RKO (cell line): Measurements from ENCODE around the gene RUNX1.

Source experiments
- DNase-seq: peaks from one replicate; pipeline ENCODE4 v3.0.0-alpha.2; 2016; ENCODE audit warnings: low spot score

RUNX1 gene

DNA sequence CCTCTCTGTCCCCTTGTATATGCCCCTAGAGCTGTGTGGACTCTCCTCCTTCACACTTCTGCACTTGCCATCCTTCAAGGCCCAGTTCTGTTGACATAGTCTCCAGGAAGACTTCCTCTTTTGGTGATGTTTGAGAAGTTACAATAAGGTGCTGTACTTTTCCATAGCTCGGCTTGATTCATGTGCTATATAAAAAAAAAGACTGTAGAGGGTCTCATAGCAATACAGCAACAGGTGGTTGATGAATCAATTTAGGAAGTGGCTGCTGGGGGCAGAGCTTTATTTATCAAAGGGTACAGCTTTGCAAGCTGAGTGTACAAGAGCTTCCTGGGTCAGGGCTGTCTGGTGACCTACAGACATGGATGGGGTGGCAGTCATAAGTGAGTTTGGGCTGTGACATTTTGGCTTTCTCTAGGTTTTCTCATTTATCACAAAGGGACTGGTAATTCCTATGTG lies 102.7 kb downstream of the RUNX1 start:
- DNase-seq = no peak

DNA sequence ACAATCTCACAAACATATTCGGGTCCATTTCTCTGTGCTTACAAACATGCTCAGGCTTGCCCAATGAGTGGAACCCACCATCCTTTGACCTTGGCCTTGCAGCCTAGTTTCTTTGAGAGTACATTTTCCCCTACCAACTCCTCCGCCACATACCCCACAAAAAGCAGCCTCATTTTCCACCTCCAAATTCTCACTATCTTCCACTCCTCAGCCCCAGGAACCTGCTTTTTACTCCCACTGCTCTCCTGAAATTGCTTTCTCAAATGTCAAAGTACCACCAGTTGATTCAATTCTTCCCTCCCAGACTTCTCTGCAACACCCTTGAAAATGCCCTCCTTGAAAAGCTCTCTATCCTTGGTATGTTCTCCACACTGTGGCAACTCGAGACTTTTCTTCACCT lies 103.8 kb downstream of the RUNX1 start:
- DNase-seq = no peak

DNA sequence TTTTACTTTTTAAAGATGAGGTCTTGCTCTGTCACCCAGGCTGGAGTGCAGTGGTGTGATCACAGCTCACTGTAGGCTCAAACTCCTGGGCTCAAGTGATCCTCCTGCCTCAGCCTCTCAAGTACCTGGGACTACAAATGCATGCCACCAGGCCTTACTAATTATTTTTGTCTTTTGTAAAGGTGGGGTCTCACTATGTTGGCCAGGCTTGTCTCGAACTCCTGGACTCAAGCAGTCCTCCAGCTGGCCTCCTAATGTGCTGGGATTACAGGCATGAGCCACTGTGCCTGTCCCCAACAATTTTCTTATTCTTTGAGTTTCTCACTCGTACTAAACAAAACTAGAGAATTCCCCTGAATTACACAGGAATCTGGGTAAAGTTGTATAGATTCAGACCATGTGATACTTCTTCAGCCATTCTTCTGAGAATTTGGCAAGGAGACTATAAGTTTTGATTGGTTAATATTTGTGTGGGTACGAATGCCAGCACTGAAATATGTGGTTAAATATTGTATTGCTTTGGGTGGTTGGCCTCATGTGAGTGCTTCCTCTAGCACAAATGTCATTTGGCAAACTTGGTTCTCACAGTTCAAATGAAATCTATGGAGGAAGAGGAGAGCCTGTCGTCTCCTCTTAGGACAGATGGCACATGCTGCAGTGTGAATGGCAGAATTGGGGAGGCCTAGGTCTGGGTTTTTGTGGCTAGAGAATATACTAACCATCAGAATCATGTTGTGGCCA lies 104.9 kb downstream of the RUNX1 start:
- no peak for DNase-seq

DNA sequence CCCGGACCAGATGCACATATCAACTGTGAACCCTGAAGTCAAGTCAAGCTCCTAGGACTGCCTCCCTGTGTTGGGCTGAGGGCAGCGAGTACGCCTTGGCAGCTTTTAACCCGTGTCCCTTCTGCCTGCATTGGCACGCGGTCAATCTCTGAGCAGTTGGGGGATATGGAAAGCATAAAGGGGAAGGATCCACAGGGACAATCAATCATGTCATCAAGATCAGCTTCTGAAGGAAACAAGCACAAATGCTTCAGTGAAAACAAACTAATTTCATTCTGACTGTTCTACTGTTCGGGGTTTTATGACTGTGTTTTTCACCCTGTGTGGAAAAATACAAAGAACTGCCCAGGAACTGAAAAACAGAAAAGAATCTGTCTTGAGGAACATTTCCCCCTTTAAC lies 106.2 kb downstream of the RUNX1 start:
- DNase-seq = no peak

DNA sequence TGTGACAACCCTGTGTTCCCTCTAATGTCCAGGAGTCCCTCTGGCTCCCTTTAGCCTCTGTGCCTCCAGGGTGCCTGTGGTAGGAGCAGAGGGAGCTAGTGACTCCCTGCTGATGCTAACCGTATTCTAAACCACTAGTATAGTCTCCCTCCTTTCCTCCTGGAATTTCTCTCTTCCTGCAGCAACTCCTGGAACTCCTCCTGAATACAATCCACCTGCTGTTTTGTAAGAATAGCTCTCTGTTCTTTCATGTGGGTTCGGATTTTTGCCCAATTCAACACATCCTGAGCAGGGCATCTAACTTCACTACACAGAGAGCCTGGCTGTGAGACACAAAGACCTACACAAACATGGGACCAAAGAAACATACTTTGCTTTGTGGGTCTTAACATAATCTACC lies 107.9 kb downstream of the RUNX1 start:
- no peak for DNase-seq

DNA sequence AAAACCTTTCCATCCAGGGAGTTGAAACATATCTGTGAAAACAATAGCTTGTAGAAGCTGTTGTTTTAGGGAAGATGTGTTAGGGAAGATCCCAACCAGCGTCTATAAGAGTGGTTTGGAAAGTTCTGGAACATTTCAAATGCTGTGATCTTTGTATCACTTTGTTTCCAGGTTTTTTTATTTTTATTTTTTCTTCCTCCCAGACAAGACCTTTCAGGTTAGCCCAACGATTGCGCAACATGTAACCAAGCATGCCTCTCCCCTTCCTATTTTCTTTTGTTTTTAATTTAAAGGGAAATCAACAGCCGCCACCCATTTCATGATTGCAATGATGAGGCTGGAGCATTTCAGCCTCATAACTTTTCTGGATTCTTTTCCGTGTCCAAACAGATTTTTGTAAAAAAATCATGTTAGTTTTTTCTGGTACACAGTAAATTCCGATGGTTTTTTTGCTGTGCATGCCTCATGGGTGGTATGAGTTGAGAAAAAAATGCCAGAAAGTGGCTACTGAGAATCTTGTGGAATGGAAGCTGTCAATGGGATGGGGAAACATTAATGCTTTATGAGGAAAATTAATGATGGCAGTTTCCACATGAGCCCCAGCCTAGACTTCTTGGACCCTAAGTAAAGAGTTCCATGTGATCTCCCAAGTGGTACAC lies 109.3 kb downstream of the RUNX1 start:
- DNase-seq = no peak

DNA sequence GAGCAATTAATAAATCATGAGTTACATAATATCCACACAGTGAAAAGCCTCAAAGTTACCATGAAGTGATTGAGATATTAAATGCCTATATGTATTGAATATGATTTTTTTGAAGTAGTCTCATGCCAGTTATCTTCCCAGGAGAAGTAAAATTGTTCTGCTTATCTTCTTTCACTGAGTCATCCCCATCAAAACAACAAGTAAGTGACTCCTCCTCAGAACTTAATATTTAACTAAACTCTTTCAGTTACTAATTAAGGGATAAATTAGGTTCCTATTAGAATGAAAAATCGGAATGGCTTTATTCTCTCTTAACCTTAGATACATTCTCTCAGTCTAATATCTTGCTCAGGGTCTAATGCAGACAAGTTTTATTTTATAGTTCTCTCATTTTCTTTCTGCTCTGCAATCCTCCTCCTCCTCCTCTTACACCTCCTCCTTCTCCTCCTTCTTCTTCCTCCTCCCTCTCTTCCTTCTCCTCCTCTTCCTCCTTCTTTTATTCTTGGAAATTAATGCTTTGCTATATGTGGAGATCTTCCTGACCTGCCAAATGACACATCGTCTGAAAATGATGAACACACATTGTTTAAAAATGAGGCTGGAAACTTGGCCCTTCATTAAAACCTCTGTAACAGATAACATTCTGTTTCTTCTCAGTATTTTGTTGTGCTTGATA lies 110.9 kb downstream of the RUNX1 start:
- DNase-seq = no peak

DNA sequence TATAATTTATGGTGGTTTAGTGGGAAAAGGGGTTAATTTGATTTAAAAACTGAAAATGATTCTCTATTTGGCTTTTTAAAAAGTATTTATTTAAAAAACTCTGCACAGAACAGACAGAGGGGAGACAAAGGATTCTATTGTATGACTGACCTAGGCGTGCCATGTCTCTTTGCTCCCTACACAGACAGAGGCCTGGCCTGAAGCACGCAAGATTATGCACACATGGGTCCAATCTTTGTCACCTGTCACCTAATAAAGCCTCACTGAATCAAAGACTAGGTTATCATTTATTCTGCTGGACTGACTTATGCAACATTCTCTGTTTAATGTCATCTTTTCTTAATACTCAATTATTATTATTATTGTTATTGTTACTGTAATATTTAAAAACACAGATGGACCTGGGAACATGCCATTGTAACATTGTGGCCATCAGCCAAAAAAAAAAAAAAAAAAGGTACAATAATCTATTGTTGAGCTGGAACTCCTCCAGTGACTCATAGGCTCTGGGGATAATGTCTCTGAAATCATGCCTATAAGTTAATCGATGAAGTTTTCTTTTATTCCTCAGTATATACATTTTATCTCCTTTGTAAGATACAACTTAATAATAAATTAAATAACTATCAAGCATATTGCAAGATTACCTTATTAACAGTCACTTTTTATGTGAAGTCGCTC lies 112.1 kb downstream of the RUNX1 start:
- DNase-seq = no peak

DNA sequence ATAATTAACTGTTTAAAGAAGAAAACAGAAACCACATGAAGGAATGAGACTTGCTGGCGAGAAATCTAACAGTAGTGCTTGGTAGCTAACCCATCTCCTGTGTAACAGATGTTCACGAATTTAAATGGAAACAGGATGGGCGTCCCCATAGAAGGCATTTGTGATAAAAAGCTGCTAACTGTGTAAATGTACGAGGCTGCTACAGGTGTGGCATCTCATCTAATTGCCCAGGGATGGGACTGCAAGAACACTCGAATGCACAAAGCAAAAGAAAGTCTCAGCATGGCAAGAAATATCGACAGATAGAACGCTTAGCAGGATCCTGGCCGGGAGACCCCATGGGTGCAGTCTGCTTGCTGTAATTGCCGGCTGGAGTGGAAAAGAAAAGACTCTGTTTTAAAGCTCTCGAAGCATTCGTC lies 112.7 kb downstream of the RUNX1 start:
- DNase-seq = no peak

DNA sequence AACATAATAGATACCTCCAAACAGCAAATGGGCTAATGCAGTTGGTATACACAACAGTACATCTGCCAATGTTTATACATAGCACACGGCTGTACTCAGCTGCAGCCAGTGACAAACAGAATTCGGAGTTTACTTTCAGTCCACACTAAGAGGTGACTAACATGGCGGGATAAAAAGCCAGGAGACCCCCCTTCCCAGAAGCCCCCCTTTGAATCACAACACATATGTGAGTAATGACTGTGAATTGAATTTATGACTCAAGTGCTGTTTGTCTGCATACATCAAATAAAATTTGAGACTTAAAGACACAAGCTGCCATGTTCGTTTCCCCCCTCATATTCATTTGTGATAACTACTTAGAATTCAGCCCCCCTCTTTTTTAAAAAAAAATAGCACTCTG lies 113.2 kb downstream of the RUNX1 start:
- no peak for DNase-seq

DNA sequence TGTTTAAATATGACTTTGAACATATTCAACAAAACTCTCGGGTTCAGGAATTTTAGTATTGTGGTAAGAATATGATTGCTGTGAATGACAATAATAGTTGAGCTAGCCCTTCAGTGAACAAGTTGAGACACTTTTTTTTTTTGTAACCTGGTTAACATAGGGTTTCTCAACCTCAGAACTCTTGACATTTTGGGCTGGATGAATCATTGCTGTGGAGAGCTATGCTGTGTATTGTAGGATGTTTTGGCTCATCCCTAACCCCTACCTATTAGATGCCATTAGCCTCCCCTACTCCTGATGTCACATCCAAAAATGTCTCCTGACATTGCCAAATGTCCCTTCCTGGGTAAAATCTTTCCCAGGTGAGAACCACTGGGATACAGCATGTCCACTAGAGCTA lies 113.7 kb downstream of the RUNX1 start:
- no peak for DNase-seq

DNA sequence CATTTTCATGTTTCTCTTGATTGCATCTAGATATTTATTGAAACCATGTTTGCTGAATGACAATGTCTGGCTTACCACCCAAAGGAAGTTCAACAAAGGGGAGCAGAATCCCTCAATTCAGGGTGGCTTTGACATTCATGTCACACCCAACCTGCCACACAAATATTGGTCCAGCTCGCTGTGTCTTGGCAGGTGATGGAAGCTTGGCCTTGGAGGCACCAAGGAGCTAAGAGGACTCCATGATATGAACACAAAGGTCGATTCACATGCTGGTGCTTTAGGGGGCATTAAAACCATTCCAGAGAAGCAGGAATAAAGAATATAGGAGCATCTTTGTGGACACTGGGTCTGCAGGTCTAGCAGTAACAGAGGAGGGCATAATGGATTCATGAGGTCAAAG lies 114.8 kb downstream of the RUNX1 start:
- DNase-seq = no peak

DNA sequence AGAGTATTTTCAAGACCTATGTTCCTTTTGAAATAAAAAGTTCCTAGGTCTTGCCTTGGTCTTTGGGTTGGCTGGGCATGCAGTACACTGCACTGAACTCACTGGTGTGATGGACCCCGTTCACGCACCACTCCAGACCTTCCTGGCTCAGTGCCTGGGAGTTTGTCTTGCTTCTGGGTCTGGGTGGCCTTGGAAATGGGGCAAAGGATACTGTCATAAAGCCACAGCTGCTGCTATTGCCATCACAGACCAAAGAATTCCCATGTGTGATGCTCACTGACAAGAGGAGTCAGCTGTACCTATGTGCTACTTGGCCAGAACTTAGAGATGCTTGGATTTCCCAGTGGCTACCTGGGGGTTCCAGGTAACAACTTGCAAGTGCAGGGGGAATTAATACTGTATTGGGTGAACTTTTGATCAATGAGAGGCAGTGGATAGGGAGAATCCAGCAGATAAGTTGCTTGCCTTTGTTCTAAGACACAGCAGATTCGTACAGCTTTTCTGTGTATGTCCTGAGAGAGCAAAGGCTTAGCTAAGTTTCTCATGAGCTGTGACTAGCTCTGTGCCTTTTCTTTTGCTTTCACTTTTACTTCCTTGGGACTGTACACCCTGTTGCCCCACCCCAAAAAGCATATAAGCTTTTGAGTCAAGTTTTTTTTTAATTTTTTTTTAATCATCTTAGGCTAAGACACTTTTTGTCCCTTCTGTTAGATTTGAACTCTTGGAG lies 115.3 kb downstream of the RUNX1 start:
- DNase-seq = no peak

DNA sequence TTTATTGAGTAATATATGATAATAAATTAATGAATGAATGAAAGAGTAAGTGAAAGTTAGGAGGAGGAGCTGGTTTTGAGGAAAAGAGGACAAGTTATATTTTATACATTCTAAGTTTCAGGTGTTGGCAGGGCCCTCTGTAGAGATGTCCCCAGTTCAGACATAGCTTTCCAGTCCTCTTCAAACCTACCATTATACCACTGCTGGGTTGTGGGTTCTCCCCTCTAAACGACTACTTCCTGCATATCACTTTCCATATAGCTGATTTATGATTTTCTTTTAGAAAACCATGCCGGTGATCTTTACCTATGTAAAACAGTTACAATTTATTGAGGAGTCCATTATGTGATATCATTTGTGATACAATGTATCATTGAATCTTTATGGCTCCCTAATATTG lies 116.9 kb downstream of the RUNX1 start:
- no peak for DNase-seq

DNA sequence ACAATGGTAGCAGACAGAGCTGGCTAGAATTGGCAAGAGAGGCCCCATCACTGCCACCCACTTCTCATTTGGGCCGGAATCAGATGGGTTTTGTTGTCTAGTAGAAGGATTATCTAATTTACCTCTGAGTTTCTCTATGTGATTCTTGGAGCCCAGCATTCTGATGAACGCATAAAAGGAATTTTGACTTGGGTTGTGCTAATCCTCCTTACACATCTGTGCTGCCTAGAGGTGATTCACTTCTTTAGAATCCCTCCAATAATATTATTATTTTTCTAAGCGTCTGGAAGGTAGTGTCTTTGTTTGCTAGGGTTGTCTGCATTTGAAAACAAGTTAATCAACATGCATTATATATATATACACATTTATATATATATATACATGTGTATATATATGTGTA lies 118.1 kb downstream of the RUNX1 start:
- DNase-seq = no peak

DNA sequence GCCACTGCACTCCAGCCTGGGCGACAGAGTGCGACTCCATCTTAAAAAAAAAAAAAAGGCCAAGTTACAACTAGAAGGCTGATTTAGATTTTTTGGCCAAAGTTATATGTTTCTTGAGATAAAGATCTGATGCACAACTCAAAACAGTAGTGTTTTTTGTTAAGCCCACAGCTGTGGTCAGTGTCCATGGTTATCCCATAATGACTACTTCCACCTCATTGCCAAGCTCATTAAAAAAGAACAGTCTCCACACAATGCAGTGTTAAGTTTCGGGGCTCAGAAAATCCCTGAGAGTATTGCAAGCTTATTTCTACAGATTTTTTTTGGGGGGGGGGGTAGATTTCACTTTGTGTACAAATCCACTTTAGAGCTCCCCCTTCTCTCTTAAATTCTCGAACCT lies 120.5 kb downstream of the RUNX1 start:
- DNase-seq = no peak

DNA sequence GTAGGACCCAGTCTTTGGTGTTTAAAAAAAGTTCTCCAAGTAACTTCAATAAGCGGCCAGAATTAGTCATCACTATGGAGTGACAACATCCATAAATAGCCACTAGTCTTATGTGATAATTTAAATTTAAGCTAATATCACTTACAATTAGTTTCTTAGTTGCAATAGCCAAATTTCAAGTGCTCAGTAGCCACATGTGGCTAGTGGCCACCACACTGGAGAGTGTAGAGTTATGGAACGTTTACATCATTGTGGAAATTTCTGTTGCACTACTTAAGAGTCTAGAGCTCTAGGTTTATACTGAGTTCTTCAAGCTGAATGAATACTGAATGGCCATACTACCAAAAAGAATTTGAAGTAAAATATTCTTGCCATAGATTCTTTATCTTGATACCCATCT lies 121.1 kb downstream of the RUNX1 start:
- DNase-seq = no peak

DNA sequence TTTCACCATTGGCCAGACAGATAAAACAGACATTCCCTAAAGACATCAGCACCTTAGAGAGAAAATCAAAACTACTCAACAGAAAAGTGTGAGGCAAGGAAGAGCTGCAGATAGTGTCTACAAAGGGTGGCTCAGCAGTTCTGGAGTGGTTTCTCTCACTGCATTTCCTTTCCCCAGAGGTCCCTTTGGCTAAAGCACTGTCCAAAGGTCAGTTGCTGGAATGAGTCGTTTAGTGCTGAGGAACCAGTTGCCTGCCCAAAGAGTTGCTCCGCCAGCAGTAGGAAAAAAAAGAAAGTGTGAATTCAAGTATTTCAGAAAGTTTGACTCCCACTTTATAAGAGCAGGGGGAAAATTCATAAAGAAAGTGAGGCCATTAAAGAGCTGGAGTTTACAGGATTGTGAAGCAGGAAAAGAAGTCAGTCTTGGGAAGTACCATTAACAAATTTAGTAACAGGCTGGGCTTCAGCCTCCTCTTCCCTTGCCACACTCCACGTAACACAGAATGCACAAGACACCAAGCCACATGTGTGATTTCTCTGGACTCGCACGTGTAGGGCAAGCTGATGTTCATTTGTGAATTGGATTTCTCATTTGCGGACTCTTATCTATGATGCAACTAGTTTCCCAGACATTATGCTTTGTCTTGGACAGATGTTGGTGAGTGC lies 122.2 kb downstream of the RUNX1 start:
- peak; percentile 8 for DNase-seq

DNA sequence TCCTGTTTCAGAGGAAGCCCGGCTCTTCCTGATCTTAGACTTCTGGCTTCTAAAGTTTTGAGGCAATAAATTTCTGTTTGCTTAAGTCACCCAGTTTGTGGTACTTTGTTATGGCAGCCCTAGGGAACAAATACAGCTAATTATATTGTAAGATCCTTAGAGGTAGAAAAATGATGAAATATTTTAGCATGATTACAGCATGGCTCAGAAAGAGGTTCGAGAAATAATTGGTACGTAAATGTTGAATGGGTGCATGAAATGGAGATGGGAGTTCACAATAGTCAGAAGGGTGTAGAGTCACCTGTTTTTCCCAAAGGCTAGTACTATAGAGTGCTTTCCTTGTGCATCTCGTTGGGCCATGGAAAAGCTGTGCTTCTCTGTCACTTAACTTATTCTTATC lies 123.5 kb downstream of the RUNX1 start:
- DNase-seq = no peak

DNA sequence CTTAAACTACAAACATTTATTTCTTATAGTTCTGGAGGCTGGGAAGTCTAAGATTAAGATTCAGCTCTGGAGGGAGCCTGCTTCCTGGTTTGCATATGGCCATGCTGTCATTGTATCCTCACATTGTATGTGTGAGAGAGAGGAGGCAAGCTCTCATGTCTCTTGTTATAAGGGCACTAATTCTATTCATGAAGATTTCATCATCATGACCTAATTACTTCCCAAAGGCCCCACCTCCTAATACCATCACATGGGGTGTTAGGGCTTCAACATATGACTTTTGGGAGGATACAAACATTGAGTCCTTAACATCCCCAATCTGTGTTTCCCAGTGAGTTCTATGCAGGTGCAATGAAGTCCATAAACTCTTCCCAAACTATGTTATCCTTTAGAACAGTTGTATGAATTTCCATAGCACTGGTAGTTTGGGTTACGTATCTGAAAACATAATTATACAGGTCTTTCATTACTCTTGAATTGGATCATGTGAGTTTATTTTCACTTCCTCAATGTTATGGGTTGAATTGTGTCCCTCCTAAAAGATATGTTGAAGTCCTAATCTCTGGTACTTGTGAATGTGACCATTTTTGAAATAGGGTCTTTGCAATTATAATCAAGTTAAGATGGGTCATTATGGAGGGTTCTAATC lies 124.2 kb downstream of the RUNX1 start:
- DNase-seq = no peak

DNA sequence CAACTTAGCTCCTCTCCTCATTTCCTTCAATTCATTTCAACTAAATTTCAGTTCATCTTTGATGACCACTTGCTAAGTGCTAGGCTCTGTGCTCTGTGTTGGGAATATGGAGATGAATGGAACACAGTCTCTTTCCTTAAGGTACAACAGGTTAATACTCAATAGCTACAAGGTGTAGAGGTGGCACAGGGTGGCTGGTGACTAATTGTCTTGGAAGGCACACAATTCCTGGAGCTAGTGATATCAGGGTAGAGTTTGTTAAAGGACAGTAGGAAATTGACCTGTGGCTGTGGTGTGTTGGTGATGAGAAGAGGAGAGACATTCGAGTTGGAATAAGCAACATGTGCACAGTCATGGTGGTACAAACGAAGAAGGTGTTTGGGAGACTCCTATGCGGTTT lies 124.9 kb downstream of the RUNX1 start:
- DNase-seq = no peak
